ENCODE results near the gene TNFRSF8.

DNA sequence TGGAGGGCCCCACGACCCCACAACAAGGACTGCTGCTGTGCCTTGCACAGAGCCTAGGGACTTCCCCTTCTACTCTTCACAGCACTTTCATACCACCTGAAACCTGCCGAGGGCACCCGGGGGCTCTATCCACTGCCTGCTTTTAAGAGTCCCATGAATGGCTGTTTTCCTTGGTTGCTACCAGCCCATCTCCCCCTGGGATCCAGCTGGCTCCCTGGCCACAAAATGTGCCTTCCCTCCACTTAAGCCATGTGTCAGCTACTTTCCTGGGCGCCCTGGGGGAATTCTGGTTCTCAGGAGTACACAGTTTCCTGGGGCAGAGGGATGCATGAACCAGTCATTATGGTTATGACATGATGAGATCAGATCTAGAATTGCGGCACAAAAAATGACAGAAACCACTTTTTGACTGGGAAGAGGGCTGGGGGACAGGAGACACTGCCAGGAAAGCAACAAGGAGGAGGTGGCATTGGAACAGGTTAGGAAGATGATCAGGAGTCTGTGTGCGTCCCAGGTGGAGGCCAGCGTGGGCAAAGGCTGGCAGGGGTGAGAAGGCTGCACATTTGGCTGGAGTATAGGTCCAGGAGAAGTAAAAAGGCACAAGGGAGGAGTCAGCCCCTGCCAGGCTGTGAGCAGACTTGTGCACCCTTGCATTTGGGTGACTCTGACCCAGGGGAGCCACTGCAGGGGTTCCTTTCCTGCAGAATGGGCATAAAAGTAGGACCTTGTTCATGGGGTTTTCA is 3.2 kb upstream of the TNFRSF8 start:
- TF ChIP-seq CTCF (IDR thresholded peaks at IDR 0.05; ENCODE audit: insufficient read depth, low read length, poor library complexity, severe bottlenecking) (no peak), EZH2phosphoT487 (conservative IDR thresholded peaks at IDR 0.05; ENCODE audit: low read length) (no peak)

Measured in SU-DHL-6 (cell line).